Neural progenitor cell (in vitro differentiated cells): Measurements from ENCODE around the gene MAP3K2.

Experiments used
- EZH2 ChIP-seq: fragments of 200-600 bp; sonication (generic); IDR thresholded peaks from 2 replicates; pipeline ENCODE4 v1.6.1; 2017; ENCODE audit warnings: antibody characterized with exemption, mild to moderate bottlenecking, moderate library complexity
- EZH2phosphoT487 ChIP-seq: fragments of 200-600 bp; sonication (generic); IDR thresholded peaks from 2 replicates; pipeline ENCODE4 v1.6.1; 2017; ENCODE audit warnings: antibody characterized with exemption
- TF ChIP-seq, protein P1 (sequence below): fragments of 200-600 bp; sonication (generic); IDR thresholded peaks from 2 replicates; pipeline ENCODE4 v1.5.1; 2017; ENCODE audit warnings: antibody characterized with exemption, mild to moderate bottlenecking

DNA sequence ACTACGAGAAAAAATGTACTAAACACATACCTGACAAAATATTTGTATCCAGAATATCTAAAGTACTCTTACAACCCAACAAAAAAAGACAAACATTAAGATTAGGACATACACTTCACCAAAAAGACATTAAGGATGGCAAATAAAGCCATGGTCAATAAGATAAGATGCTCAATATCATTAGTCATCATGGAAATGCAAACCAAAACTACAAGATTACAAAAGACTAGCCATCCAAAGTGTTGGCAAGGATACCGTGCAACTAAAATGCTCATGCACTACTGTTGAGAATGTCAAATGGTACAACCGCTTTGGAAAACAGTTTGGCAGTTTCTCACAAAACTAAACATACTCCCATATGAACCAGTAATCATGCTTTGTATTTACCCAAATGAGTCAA lies 29.7 kb downstream of the MAP3K2 start:
- TF ChIP-seq, protein P1, sequence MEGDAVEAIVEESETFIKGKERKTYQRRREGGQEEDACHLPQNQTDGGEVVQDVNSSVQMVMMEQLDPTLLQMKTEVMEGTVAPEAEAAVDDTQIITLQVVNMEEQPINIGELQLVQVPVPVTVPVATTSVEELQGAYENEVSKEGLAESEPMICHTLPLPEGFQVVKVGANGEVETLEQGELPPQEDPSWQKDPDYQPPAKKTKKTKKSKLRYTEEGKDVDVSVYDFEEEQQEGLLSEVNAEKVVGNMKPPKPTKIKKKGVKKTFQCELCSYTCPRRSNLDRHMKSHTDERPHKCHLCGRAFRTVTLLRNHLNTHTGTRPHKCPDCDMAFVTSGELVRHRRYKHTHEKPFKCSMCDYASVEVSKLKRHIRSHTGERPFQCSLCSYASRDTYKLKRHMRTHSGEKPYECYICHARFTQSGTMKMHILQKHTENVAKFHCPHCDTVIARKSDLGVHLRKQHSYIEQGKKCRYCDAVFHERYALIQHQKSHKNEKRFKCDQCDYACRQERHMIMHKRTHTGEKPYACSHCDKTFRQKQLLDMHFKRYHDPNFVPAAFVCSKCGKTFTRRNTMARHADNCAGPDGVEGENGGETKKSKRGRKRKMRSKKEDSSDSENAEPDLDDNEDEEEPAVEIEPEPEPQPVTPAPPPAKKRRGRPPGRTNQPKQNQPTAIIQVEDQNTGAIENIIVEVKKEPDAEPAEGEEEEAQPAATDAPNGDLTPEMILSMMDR: no peak
- TF ChIP-seq EZH2 (no peak), EZH2phosphoT487 (no peak)
